Frontal cortex (tissue), 4 donors: ENCODE results near the gene PPP1R16B. TPM values are rescaled to one million over a fixed set of nuclear protein-coding genes. Genes with fewer than 3 reads are reported as not detected.

ENCODE experiments used
- DNase-seq, 2 donors: peaks; one replicate each; pipeline ENCODE4 v3.0.0; 2012; ENCODE audit warnings: low spot score in 2 of 2
- FAIRE-seq: peaks from 2 replicates; lab custom pipeline; 2012; peaks lifted over from hg19 to GRCh38; lab: Jason Lieb, UNC
- total RNA-seq: library from RNA; depleted of rRNA; stranded (reverse); fragments of >200 nt; gene quantifications from one replicate; pipeline ENCODE4 v1.2.3, GENCODE V29; 2014
- donor health status: control.
- donor health status: control.
- donor health status: control.

PPP1R16B gene
- total RNA-seq, 1 donor from 2014 or later = 10.6 TPM

DNA sequence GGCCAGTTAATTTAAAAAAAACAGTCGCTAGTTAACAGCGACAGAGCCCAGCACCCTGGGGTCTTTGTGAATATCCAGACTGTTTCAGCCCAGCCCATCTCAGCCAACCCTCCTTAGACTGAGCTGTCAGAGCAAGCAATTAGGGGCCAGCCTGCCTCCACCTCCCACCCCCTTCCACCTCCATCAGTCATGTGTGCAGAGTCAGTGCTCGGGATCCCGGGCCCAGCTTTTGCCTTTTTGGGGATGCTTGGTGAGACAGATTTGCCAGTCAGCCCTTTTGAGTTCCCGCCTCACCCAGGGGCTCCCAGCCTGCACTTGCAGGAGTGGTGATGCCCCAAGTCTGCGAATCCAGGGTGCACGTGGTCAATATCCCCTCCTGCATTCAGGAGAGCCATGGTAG is 114.2 kb downstream of the PPP1R16B start:
- FAIRE-seq (no peak), DNase-seq (no peak)

DNA sequence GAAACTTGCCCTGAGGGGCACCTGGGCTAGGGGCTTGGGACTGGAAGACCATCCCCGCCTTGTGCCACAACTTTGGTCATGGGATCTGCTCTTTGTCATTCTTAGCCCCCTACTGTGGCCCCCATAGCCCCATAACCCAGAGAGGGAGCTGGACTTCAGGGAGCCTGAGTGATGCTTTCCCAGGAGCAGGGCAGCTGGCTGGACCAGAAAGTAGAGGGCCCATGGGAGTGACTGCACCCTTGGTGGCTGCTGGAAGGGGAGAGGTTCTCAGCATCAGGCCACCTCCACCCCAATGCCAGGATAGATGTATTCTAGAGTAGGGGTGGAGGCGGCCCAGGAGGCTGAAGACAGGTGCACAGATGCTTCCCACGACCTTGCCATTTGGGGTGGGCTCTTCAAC is 114.9 kb downstream of the PPP1R16B start:
- DNase-seq (no peak), FAIRE-seq (no peak)

DNA sequence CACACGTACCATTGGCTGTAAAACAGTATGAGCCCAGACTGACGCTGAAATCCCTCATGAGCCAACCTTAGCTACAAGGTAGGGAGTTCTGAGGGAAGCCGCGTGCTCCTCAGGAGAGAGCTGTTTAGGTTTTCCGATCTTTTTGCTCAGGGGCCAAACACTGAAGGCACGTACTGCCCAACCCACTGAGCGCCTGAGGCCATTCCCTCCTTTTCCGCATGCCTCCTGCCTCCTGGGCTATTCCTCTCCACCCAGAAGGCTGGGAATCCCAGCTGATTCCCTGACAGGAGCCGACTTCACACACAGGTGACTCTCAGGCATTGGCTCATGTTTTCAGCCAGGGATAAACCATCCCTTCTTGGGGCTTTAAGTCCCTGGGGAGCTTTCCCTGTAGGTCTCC is 115.4 kb downstream of the PPP1R16B start:
- no peak for DNase-seq
- FAIRE-seq = no peak

DNA sequence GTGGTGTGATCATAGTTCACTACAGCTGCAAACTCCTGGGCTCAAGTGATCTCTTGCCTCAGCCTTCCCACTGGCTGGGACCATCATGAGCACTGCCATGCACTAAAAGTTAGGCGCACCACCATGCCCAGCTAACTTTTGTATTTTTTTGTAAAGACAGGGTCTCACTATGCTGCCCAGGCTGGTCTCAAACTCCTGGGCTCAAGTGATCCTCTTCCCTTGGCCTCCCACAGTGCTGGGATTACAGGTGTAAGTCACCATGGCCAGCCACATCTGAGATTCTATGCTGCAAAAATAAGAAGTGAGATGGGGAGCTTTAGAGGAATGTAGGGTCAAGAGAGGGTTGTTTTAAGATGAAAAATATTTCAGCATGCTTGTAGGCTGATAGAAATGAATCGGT is 119.2 kb downstream of the PPP1R16B start:
- FAIRE-seq = no peak
- no peak for DNase-seq

DNA sequence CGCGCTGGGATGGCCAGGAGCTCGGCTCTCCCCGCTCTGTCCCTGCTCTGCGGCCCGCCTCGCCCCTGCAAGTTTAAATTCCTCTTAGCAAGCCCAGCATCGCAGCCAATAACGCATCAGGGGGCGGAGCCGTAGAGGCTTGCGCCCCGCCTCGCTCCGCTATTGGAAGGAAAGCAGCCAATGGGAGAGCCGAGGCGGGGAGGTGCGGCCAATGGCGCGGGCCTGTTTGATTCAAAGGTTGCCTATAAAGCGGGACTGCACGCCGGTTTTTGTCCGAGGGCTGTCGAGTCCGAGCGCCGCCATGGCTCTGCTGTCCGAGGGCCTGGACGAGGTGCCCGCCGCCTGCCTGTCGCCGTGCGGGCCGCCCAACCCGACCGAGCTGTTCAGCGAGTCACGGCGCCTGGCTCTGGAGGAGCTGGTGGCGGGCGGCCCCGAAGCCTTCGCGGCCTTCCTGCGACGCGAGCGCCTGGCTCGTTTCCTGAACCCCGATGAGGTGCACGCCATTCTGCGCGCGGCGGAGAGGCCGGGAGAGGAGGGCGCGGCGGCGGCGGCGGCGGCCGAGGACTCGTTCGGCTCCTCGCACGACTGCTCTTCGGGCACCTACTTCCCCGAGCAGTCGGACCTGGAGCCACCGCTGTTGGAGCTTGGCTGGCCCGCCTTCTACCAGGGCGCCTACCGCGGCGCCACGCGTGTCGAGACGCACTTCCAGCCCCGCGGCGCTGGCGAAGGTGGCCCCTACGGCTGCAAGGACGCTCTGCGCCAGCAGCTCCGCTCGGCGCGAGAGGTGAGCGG is 120.8 kb downstream of the PPP1R16B start, which contains the start of gene FAM83D:
TSS of gene FAM83D (plus strand) at position 276 of the 792 bp plus-strand sequence. CDS start at position 302, 26 bp downstream.
- peak; percentile 98 to 99 for DNase-seq
- peak; percentile 44 for FAIRE-seq

DNA sequence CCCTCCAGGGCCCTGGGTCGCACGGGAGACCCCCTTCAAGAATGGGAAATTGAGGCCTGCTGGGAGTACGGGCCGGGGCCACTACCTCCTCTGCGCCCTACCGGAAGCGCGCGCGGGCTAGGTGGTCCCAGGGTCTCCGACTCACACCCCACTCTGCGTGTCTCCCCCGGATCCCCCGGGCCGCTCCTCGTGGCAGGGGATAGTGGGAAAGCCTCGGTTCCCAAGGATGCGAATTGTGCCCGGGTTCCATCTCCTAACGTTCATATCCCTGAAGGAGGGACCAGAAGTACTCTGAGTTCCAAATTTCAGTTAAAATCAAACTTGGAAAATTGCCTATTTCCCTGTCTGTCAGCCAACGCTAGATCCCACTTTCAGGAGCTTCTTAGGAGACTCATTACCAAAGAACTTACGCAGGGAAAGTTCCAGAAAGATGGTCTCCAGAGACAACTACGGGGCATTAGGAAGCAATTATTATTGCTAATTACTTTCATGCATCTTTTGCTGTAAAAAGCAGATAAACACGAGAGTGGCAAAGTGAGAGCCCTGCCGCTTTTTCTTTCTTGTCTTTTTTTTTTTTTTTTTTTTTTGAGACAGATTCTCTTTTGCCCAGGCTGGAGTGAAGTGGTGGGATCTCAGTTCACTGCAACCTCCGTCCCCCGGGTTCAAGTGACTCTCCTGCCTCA is 121.6 kb downstream of the PPP1R16B start:
- DNase-seq = no peak

DNA sequence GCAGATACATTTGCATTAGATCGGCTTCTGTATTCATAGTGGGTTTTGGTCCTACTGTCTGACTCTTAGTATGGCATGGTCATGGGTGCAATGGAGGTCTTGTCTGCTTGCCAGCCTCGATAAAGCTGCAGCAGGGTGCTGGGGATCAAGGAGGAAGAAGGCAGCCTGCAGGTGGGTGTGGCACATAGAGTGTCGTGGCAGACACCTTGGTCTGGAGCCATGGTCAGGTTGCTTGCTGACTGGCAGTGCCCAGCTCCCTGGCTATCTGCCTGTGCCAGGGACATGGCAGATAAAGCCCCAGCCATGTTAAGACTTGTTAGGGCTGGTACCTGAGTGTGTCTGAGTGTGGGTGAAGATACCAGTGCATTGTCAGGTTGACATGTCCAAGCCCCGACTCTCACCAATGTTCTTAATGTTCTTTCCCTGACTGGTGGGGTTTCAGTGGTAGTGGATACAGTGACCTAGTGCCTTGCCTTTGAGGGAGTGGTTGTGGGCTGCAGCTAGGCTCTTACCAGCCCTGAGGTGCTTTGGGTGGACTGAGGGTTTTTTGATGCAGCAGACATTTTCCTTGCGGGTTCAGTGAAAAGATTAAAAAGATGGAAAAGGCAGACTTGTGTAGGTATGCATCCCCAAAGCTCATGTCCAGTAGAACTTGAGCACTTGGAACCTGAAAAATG is 122.5 kb downstream of the PPP1R16B start:
- no peak for FAIRE-seq
- no peak for DNase-seq

More for the DNA sequence above, 121.6 kb downstream of the PPP1R16B start:
- FAIRE-seq = no peak

DNA sequence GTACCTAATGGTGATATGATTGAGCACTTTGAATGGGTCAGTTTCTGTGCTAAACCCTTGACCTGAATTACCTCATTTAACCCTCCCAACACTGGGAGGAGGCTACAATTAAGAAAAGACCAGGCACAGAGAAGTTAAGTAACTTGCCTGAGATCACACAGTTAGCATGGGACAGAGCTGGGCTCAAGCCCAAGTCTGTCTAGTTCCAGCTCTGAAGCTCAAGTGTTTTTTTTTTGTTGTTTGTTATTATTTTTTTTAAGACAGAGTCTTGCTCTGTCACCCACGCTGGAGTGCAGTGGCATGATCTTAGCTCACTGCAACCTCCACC is 124.7 kb downstream of the PPP1R16B start:
- no peak for DNase-seq
- no peak for FAIRE-seq

DNA sequence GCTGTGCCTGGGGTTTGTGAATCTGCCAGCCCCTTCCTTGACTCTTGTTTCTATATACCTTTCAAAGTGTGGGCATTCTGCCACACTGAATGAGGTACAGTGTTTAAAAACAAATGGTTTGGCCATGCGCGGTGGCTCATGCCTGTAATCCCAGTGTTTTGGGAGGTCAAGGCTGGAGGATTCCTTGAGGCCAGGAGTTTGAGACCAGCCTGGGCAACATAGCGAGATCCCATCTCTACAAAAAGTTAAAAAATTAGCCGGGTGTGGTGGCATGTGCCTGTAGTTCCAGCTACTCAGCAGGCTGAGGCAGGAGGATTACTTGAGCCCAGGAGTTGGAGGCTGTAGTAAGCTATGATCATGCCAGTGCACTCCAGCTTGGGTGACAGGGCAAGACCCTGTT is 126.5 kb downstream of the PPP1R16B start:
- FAIRE-seq = no peak
- no peak for DNase-seq

DNA sequence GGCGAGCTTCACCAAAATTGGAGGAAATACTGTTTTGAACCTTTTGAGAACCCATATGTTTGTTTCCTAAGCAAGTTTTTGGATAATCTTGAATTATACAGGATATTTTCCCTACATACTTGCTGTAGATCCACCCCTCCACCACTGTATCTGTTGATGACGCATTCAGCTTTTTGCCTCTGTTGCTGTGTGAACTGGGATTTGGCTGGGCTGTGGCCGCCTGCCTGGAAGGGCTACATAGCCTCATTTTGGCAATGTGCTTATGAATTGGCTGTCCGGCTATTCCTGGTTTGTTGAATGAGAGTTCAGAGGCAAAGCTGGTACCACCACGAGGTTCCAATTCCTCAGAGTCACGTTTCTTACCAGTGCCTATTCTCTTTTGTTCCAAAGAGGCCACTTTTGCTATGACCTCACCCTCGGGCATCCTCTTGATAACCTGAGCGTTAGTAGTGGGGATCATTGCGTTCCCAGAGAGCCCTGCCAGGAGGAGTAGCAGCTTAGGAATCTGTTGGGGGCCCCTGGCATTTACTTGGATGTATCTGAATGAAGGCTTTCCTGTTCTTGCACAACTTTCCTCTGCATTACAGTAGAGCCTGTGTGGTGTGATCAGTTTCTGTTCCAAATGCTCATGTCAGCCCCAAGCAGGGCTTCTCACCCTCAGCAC is 127.1 kb downstream of the PPP1R16B start:
- DNase-seq (no peak), FAIRE-seq (no peak)

DNA sequence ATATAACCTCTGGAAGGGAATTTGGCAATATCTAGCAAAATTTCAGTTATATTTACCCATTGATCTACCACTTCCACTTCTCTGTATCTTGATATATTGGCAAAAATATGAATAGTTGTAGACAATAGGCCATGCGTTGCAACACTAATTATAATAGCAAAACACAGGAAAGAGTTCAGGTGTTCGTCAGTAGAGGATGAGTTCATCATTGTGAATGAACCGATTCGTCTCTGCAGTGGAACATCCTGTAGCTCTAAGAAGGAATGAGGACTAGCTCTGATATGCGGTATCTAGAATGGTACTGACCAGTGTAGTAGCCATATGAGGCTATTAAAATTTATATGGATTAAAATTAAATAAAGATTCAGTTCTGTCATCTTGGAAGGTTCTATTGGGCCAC is 129.0 kb downstream of the PPP1R16B start:
- DNase-seq (no peak), FAIRE-seq (no peak)

DNA sequence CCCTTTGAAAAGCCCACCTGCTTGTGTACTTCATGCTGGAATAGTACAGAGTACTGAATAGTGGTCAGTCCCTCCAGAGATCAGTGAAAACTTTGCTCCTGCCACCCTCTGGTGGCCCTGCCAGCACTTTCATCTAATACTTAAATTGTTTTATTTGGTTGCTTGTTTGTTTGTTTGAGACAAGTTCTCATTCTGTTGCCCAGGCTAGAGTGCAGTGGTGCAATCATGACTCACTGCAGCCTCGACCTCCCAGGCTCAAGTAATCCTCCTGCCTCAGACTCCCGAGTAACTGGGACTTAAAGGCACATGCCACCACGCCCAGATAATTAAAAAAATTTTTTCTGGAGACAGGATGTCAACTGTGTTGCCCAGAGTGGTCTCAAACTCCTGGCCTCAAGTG is 129.8 kb downstream of the PPP1R16B start:
- DNase-seq (no peak), FAIRE-seq (no peak)

DNA sequence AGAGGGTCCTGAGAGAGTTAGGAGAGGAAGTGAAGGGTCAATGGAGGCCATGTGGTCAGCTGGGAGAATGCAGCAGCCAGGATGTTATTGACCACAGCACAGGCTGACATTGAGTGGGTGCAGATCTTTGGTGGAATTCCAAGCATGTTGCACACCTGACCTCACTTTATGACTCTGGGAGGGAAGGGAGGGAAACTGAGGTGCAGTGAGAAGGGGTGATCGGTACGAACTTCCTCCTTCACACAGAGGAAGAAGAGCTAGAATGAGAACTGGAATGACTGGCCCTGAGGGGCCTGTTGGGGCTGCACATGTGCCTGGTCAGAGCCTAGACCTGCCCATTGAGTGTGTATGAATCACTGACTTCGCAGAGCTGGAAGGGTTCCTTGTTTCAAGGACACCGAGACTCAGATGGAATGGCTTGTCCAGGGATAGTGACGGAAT is 130.5 kb downstream of the PPP1R16B start:
- FAIRE-seq = no peak
- no peak for DNase-seq

DNA sequence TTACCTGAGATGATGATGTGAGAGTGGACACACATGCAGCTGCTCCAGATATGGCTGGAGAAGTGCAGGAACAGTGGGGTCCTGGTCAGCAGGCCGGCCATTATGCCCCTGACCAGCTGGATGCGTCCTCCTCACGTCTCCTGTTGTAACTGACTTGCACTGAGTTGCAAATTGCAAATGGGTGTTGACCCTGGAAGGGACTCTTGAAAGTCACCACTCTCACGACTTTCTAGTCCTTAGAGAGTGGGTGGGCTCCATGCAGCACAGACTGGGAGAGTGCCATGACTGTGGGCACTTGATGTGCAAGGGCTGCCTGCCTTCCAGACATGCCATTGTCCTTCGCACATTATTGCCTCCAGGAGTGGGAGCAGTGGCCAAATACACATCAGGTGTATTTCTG is 131.5 kb downstream of the PPP1R16B start:
- no peak for DNase-seq
- no peak for FAIRE-seq

DNA sequence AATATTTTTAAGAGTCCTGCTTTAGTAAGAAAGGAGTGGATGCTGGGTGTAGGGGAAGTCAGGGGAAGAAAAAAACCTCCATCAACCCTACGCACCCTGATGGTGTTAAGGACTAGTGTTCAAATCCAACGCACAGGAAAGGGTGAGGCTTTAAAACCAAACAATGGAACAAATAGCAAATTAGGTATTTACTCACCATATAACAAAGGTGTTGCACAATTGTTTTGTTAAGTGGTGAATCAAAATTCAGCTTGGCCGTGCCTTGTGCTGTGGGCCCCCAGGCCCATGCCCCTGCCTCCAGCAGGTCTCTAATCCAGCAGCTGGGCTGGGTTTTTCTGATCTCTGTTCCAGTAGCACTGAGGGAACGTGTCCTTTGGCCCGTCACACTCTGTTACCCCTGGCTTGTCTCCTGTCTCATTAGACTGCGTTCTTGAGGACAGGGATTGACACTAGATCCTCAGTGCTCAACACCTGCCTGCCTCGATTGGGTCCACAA is 132.5 kb downstream of the PPP1R16B start:
- FAIRE-seq (no peak), DNase-seq (no peak)

DNA sequence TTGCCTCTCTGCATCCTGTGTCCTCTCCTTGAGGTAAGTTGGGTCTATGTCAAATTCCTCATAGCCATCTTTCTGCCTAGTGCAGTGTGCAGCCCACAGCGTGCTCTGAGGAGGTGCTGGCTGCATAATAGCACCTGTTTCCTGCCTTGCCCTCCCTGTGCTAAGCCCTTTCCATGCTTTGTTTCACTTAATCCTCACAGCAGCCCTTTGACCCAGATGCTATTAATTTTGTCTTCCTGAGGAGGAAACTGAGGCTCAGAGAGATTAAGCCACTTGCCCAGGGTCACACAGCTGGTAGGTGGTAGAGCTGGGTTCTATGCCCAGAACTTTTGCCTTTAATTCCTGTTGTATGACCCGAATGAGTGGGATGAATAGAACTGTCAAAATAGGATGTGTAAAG is 134.2 kb downstream of the PPP1R16B start:
- no peak for FAIRE-seq

DNA sequence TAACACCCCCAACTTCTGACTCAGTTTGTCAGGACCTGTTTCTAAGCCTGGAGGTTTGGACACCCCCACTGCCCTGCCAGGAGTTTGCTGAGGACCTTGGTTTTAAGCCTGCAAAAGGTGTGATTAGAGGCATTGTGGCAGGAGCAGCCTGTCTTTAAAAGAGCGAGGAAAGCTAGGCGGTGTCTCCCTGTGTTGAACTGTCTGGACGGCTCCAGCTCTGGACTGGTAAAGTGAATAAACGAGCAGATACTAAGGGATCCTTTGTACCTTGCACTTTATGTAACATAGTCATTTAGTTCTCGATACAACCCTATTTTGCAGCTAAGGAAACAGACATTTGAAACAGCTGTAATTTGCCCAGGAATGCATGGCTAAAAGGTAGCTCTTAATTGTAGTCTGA is 135.1 kb downstream of the PPP1R16B start:
- no peak for DNase-seq
- FAIRE-seq = no peak

More for the DNA sequence above, 134.2 kb downstream of the PPP1R16B start:
- no peak for DNase-seq

DNA sequence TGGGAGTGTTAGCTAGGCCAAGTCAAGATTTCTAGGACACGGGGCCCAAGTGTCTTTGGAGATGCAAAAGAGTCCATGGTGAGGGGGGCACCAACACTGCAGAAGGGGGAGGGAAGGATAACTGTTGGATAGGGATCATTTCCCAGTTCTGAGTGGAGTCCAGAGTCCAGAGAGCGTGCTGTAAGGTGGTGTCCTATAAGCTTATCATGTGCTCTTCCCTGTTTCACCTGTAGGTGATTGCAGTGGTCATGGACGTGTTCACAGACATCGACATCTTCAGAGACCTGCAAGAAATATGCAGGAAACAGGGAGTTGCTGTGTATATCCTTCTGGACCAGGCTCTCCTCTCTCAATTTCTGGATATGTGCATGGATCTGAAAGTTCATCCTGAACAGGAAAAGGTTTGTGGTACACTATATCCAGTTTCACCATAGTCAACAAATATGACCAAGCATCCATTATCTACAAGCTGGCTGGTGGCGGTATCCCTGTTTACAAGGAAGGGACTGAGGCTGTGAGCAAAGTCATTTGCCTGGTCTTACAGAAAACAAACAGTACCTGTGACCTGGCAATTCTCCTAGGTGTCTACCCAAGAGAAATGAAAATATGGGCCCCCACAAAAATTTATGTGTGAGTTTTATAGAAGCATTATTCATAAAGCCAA is 136.4 kb downstream of the PPP1R16B start:
- DNase-seq = no peak
- no peak for FAIRE-seq

DNA sequence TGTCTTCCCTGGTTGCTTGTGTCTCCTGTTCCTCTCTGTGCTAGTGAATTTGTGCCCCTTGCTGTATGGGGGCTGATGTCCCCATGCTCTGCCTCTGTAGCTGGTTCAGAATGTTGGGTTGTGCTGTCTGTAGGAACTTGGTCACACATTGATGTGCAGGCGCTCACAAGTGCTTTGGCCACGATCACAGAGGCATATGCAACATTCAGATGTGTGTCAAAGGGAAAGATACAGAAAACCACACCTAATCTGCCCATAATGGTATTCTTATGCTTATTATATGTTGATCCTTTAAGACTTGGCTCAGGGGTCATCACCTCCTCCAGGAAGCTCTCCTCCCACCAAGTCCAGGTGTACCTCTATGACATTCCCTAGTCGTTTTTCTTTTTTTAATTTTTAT is 139.5 kb downstream of the PPP1R16B start:
- no peak for DNase-seq
- no peak for FAIRE-seq

DNA sequence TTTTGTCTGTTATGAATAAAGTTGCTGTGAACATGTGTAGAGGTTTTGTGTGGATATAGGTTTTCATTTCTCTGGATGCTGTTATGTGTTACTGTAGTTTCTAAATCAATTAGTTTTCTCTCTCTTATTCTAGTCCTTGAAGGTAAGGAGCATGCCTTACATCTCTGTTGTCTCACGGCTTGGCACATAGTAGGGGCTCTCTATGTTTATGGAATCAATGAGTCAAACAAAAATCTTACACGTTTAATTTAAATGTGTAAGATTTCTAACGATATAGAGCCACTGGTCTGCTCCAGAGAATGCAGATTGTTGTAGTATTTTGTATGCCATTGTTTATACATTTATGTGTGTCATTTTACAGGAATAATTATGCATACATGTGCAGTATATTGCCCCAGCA is 141.3 kb downstream of the PPP1R16B start:
- no peak for DNase-seq
- no peak for FAIRE-seq
